HG03196 (cell line): Measurements from ENCODE around the gene BRCA1.
"Not testable (repeated sequence)": the region's sequence is repeated elsewhere in the genome, so short reads cannot be mapped to it uniquely, and the experiment has no call there.

Experiments
- ATAC-seq: cut with Tn5 transposase; IDR thresholded peaks from one replicate; pipeline ENCODE4 v1.9.1; 2021; ENCODE audit not compliant: unreplicated experiment

Gene BRCA1

GRCh38 chr17:43006639-43007551 is 118.3 kb downstream of the BRCA1 start, which contains the start of gene IFI35:
TSS of gene IFI35 (plus strand) at chr17:43006784. CDS start at chr17:43006948, 164 bp downstream.
- ATAC-seq: peak; percentile 83

GRCh38 chr17:43003542-43004172 is 121.5 kb downstream of the BRCA1 start:
- no peak for ATAC-seq

- not testable (repeated sequence) for ATAC-seq
Observed at GRCh38 chr17:43000894-43001293, 124.3 kb downstream of the BRCA1 start.

- ATAC-seq: no peak
Observed at GRCh38 chr17:42999003-42999525, 126.1 kb downstream of the BRCA1 start.

GRCh38 chr17:42997984-42998938 is 126.9 kb downstream of the BRCA1 start, which contains the start of gene RPL27:
TSS of gene RPL27 (plus strand) at chr17:42998419. CDS start at chr17:42998751, 332 bp downstream.
- ATAC-seq: peak; percentile 92

- ATAC-seq: no peak
Observed at GRCh38 chr17:42997390-42997983, 127.7 kb downstream of the BRCA1 start.
